ENCODE data around the gene ST3GAL4. TPM values are rescaled to one million over a fixed set of nuclear protein-coding genes. Genes with fewer than 3 reads are reported as not detected.

The ST3GAL4 gene
- total and polyA plus RNA-seq, 2 of the 8 experiments (the other 6 are each of a cell fraction or from before 2014, with no cell fraction given), result 15.6 to 20.0 TPM

- TF ChIP-seq SAP30 (IDR thresholded peaks at IDR 0.05; ENCODE audit: insufficient read depth, insufficient replicate concordance, low read length), result no peak
Observed at GRCh38 chr11:126407101-126407521, 51.6 kb downstream of the ST3GAL4 start (continued).
